RWPE1 (cell line): Measurements from ENCODE around the gene TRIM48.
"Not testable (repeated sequence)": the region's sequence is repeated elsewhere in the genome, so short reads cannot be mapped to it uniquely, and the experiment has no call there.

Source experiments
- CTCF ChIA-PET: fragments of 350-600 bp; sonication (Branson Sonifier 250); formaldehyde crosslinking; extraction: SDS; loops from one replicate; lab custom pipeline; 2021; lab: Yijun Ruan, JAX
- POLR2A ChIA-PET: fragments of 400-600 bp; formaldehyde crosslinking; extraction: SDS; loops from one replicate; lab custom pipeline; 2020; ENCODE audit warnings: antibody characterized with exemption; ENCODE audit not compliant: low non-redundant PET; lab: Yijun Ruan, JAX
- DNase-seq: peaks from one replicate; pipeline ENCODE4 v3.0.0; 2012; ENCODE audit warnings: low spot score
- H3K27ac ChIP-seq: fragments of 450-650 bp; 2 replicates; pipeline ENCODE4 v1.5.1; 2017
- TF ChIP-seq, protein P1 (sequence below): fragments of 450-650 bp; conservative IDR thresholded peaks from 2 replicates; pipeline ENCODE4 v1.5.1; 2017; ENCODE audit warnings: low read depth, mild to moderate bottlenecking

The TRIM48 gene, protein sequence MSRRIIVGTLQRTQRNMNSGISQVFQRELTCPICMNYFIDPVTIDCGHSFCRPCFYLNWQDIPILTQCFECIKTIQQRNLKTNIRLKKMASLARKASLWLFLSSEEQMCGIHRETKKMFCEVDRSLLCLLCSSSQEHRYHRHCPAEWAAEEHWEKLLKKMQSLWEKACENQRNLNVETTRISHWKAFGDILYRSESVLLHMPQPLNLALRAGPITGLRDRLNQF

DNA sequence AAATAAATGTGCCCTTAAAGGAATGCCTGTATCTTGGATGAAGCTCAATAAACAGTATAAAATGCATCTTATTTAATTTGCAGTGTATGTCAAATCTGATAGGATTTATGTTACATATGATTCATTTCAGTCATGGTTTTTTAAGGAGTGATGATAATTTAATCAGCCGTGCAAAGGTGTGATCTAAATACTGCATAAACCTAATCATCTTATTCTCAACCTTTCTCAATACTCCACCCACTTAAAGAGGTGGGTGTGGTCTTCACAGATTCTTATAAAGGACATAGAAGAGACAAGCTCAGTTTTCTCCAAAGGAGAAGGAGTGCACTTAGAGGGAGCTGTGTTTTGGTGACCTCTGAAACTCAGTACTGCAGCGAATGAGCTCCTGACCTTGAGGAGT is at the start of gene TRIM48:
TRIM48 (plus strand) TSS at position 301 of the 400 bp plus-strand sequence. CDS start 113 bp downstream, outside the sequence.
- H3K27ac ChIP-seq, POLR2A ChIA-PET, CTCF ChIA-PET, DNase-seq: not testable (repeated sequence)

DNA sequence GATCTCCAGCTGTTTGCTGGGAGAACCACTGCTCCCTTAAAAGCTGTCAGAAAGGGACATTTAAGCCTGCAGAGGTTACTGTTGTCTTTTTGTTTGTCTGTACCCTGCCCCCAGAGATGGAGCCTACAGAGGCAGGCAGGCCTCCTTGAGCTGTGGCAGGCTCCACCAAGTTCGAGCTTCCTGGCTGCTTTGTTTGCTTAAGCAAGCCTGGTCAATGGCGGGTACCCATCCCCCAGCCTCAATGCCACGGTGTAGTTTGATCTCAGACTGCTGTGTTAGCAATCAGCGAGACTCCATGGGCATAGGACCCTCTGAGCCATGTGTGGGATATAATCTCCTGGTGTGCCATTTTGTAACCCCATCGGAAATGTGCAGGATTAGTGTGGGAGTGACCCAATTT is 23.6 kb upstream of the TRIM48 start:
- DNase-seq, H3K27ac ChIP-seq, CTCF ChIA-PET, POLR2A ChIA-PET: not testable (repeated sequence)

DNA sequence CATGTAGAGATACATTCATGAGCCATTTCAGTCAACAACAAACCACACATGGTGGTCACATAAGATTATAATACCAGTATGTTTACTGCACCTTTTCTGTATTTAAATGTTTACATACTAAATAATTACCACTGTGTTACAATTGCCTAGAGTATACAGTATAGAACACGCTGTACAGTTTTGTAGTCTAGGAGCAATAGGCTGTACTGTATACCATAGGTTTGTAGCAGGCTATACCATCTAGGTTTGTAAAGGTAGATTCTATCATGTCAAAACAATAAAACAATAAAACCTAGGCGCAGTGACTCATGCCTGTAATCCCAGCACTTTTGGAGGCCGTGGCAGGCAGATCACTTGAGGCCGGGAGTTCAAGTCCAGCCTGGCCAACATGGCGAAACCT is 1.1 kb downstream of the TRIM48 start:
- no peak for DNase-seq
- H3K27ac ChIP-seq: no peak overlapping the region
- ChIA-PET CTCF (no interaction called here), POLR2A (no interaction called here)
- TF ChIP-seq, protein P1, sequence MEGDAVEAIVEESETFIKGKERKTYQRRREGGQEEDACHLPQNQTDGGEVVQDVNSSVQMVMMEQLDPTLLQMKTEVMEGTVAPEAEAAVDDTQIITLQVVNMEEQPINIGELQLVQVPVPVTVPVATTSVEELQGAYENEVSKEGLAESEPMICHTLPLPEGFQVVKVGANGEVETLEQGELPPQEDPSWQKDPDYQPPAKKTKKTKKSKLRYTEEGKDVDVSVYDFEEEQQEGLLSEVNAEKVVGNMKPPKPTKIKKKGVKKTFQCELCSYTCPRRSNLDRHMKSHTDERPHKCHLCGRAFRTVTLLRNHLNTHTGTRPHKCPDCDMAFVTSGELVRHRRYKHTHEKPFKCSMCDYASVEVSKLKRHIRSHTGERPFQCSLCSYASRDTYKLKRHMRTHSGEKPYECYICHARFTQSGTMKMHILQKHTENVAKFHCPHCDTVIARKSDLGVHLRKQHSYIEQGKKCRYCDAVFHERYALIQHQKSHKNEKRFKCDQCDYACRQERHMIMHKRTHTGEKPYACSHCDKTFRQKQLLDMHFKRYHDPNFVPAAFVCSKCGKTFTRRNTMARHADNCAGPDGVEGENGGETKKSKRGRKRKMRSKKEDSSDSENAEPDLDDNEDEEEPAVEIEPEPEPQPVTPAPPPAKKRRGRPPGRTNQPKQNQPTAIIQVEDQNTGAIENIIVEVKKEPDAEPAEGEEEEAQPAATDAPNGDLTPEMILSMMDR: no peak
